ENCODE results near the gene WDR64.

DNA sequence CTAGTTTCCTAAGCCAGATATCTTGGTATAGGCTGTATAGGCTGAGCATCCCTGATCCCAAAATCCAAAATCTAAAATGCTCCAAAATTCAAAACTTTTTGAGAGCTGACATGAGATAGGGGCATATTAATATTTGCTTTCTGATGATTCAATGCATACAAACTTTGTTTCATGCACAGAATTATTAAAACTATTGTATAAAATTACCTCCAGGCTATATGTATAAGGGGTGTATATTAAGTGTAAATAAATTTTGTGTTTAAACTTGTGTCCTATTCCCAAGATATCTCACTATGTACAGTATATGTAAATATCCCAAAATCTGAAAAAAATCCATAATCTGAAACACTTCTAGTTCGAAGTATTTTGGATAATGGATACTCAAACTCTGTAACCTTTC is 2.6 kb downstream of the WDR64 start:
- TF ChIP-seq, protein P1, sequence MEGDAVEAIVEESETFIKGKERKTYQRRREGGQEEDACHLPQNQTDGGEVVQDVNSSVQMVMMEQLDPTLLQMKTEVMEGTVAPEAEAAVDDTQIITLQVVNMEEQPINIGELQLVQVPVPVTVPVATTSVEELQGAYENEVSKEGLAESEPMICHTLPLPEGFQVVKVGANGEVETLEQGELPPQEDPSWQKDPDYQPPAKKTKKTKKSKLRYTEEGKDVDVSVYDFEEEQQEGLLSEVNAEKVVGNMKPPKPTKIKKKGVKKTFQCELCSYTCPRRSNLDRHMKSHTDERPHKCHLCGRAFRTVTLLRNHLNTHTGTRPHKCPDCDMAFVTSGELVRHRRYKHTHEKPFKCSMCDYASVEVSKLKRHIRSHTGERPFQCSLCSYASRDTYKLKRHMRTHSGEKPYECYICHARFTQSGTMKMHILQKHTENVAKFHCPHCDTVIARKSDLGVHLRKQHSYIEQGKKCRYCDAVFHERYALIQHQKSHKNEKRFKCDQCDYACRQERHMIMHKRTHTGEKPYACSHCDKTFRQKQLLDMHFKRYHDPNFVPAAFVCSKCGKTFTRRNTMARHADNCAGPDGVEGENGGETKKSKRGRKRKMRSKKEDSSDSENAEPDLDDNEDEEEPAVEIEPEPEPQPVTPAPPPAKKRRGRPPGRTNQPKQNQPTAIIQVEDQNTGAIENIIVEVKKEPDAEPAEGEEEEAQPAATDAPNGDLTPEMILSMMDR (IDR thresholded peaks at IDR 0.05; ENCODE audit: borderline replicate concordance, extremely low read depth, low read length, poor library complexity, severe bottlenecking): no peak
- no peak for TF ChIP-seq EZH2 (IDR thresholded peaks at IDR 0.05; ENCODE audit: borderline replicate concordance, low read depth, low read length, severe bottlenecking)
